Neuronal stem cell (in vitro differentiated cells): ENCODE data around the gene IL17D.

ENCODE experiments used
- DNase-seq: peaks from one replicate; pipeline ENCODE4 v3.0.0-alpha.2; 2013; ENCODE audit warnings: low spot score
- H2AFZ ChIP-seq: one replicate; pipeline ENCODE4 v1.6.1; 2013; ENCODE audit warnings: mild to moderate bottlenecking, low read length, inconsistent platforms
- H2AK5ac ChIP-seq: 2 replicates; pipeline ENCODE4 v1.6.1; 2013; ENCODE audit warnings: low read depth, mild to moderate bottlenecking, inconsistent platforms, low read length, moderate library complexity, mixed read lengths
- H2BK120ac ChIP-seq: 2 replicates; pipeline ENCODE4 v1.6.1; 2013; ENCODE audit warnings: low read depth, mild to moderate bottlenecking, inconsistent platforms, low read length, moderate library complexity, mixed read lengths
- H2BK12ac ChIP-seq: one replicate; pipeline ENCODE4 v1.6.1; 2013; ENCODE audit warnings: low read length, inconsistent platforms
- H2BK15ac ChIP-seq: 2 replicates; pipeline ENCODE4 v1.6.1; 2013; ENCODE audit warnings: mild to moderate bottlenecking, low read length, inconsistent platforms, mixed read lengths
- H2BK5ac ChIP-seq: one replicate; pipeline ENCODE4 v1.6.1; 2013; ENCODE audit warnings: inconsistent platforms, mild to moderate bottlenecking, low read length, moderate library complexity
- H3K14ac ChIP-seq: one replicate; pipeline ENCODE4 v1.6.1; 2013; ENCODE audit warnings: low read length, inconsistent platforms
- H3K18ac ChIP-seq: 2 replicates; pipeline ENCODE4 v1.6.1; 2013; ENCODE audit warnings: low read length, inconsistent platforms
- H3K23ac ChIP-seq: 2 replicates; pipeline ENCODE4 v1.6.1; 2013; ENCODE audit warnings: low read depth, mild to moderate bottlenecking, mixed read lengths, low read length, inconsistent platforms; ENCODE audit not compliant: poor library complexity
- H3K27ac ChIP-seq: replicated peaks from 3 replicates; pipeline ENCODE4 v1.5.1; 2013; ENCODE audit warnings: low read length, inconsistent platforms
- H3K27me3 ChIP-seq, 3 experiments: 2 replicates each; pipeline ENCODE4 v1.6.1; 2013; ENCODE audit warnings: low read length in 3 of 3, mild to moderate bottlenecking in 2 of 3, inconsistent platforms in 1 of 3, low read depth in 1 of 3, mixed read lengths in 1 of 3, moderate library complexity in 1 of 3; ENCODE audit not compliant: control insufficient read depth in 3 of 3, insufficient read depth in 3 of 3
- H3K36me3 ChIP-seq, 2 donors: replicated peaks in 1 of 2; 2 replicates each; pipeline ENCODE4 v1.6.1; 2013; ENCODE audit warnings: low read length in 2 of 2; ENCODE audit not compliant: control insufficient read depth in 2 of 2, insufficient read depth in 2 of 2
- H3K4ac ChIP-seq: 2 replicates; pipeline ENCODE4 v1.6.1; 2013; ENCODE audit warnings: inconsistent platforms, mild to moderate bottlenecking, low read length, moderate library complexity
- H3K4me1 ChIP-seq, 2 donors: 1 replicate in 1 of 2; 2 replicates in 1 of 2; pipeline ENCODE4 v1.6.1; 2013; ENCODE audit warnings: low read length in 2 of 2, low read depth in 1 of 2; ENCODE audit not compliant: control insufficient read depth in 2 of 2, insufficient read depth in 1 of 2
- H3K4me2 ChIP-seq: one replicate; pipeline ENCODE4 v1.6.1; 2013; ENCODE audit warnings: mild to moderate bottlenecking, low read length, inconsistent platforms; ENCODE audit not compliant: insufficient read depth, poor library complexity, severe bottlenecking
- H3K4me3 ChIP-seq, 2 donors: 2 replicates each; pipeline ENCODE4 v1.5.1; 2013; ENCODE audit warnings: low read length in 2 of 2, mild to moderate bottlenecking in 2 of 2, inconsistent platforms in 1 of 2, moderate library complexity in 1 of 2
- H3K79me1 ChIP-seq: one replicate; pipeline ENCODE4 v1.6.1; 2013; ENCODE audit warnings: low read depth, mild to moderate bottlenecking, inconsistent platforms, low read length, moderate library complexity
- H3K9ac ChIP-seq: one replicate; pipeline ENCODE4 v1.6.1; 2013; ENCODE audit warnings: mild to moderate bottlenecking, low read depth, low read length, inconsistent platforms; ENCODE audit not compliant: poor library complexity
- H3K9me3 ChIP-seq, 2 donors: replicated peaks in 1 of 2; 2 replicates each; pipeline versions ENCODE3 to v1.6.1; 2013; ENCODE audit warnings: low read length in 2 of 2, mild to moderate bottlenecking in 2 of 2, inconsistent platforms in 1 of 2, low read depth in 1 of 2, mixed read lengths in 1 of 2, moderate library complexity in 1 of 2; ENCODE audit not compliant: control insufficient read depth in 2 of 2, insufficient read depth in 1 of 2
- H4K8ac ChIP-seq: one replicate; pipeline ENCODE4 v1.6.1; 2013; ENCODE audit warnings: low read depth, mild to moderate bottlenecking, inconsistent platforms, low read length, moderate library complexity
- H4K91ac ChIP-seq: one replicate; pipeline ENCODE4 v1.6.1; 2013; ENCODE audit warnings: low read length, low read depth, mild to moderate bottlenecking, inconsistent platforms; ENCODE audit not compliant: poor library complexity
- WGBS, 2 donors: extraction: QIAGEN DNeasy Blood & Tissue Kit; methylation state at CpG; one replicate each; pipeline ENCODE4 v1.1.7; 2013; ENCODE audit warnings: missing lambda C conversion rate in 2 of 2, mixed read lengths in 1 of 2; ENCODE audit not compliant: insufficient read length in 2 of 2, insufficient replicate concordance in 1 of 2; ENCODE audit errors: extremely low coverage in 2 of 2; 5-methylcytosine and 5-hydroxymethylcytosine counted together

The IL17D gene

DNA sequence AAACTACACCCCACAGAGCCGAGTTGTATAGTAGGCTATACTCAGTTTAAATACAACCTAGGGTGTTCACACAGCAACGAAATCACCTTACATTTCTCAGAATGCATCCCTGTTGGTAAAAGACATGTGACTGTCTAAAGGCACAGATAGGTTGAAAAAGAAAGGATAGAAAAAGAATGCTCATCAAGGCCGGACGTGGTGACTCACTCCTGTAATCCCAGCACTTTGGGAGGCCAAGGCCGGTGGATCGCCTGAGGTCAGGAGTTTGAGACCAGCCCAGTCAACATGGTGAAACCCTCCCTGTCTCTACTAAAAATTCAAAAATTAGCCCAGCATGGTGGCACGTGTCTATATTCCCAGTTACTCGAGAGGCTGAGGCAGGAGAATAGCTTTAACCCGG lies 3.8 kb upstream of the IL17D start:
- Histone ChIP-seq H3K4ac (no peak overlapping the region), H3K14ac (no peak overlapping the region), H2BK15ac (no peak overlapping the region), H3K36me3 (no peaks in the 10 kb centered on the region), H3K23ac (no peak overlapping the region), H3K18ac (no peak overlapping the region), H3K27me3 (peaks cover 0 to 4% (median 0%) of the 10 kb centered on the region in 3 experiments), H2BK120ac (no peak overlapping the region), H2AK5ac (no peak overlapping the region), H3K4me2 (no peak overlapping the region), H3K9ac (no peak overlapping the region), H2BK12ac (no peak overlapping the region), H3K4me3 (no peak overlapping the region), H3K4me1 (peaks cover 0 to 4% of the 10 kb centered on the region in 2 donors), H2BK5ac (no peak overlapping the region), H3K9me3 (no peaks in the 10 kb centered on the region), H2AFZ (no peak overlapping the region), H4K91ac (no peak overlapping the region), H3K27ac (no peak overlapping the region), H3K79me1 (no peaks in the 10 kb centered on the region), H4K8ac (no peak overlapping the region)
- WGBS, 2 donors, result no CpG with 5 or more reads among the region's 9 CpGs
- DNase-seq, result no peak

DNA sequence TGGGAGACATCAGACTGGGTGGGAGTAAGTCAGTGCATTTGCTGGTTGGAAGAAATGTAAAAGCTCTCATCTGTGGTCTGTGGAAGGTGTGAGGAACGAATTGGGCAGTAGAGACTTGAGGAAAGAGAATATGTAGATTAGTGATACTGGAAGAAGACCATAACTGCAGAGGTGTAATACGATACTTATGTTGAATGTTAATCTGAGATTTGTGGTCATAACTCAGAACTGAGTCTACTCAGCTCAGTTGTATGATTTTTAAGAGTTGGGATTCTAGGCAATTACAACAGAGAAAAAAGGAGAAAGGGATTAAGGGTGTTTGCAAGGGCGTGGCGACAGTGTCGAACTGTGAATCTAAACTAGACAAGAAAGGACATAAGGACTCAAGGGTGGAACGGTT lies 3.2 kb upstream of the IL17D start:
- Histone ChIP-seq H3K27me3 (peaks cover 0 to 4% (median 0%) of the 10 kb centered on the region in 3 experiments), H3K4me1 (peaks cover 0 to 8% of the 10 kb centered on the region in 2 donors), H3K4me3 (no peak overlapping the region), H2AK5ac (no peak overlapping the region), H3K23ac (no peak overlapping the region), H3K14ac (no peak overlapping the region), H2BK12ac (no peak overlapping the region), H3K4me2 (no peak overlapping the region), H3K79me1 (no peaks in the 10 kb centered on the region), H3K9ac (no peak overlapping the region), H2BK5ac (no peak overlapping the region), H2AFZ (no peak overlapping the region), H2BK120ac (no peak overlapping the region), H3K36me3 (no peaks in the 10 kb centered on the region), H3K9me3 (no peaks in the 10 kb centered on the region), H3K27ac (no peak overlapping the region), H2BK15ac (no peak overlapping the region), H4K8ac (no peak overlapping the region), H3K18ac (no peak overlapping the region), H4K91ac (no peak overlapping the region), H3K4ac (no peak overlapping the region)
- WGBS, 2 donors, result no CpG with 5 or more reads among the region's 6 CpGs
- DNase-seq, result no peak

DNA sequence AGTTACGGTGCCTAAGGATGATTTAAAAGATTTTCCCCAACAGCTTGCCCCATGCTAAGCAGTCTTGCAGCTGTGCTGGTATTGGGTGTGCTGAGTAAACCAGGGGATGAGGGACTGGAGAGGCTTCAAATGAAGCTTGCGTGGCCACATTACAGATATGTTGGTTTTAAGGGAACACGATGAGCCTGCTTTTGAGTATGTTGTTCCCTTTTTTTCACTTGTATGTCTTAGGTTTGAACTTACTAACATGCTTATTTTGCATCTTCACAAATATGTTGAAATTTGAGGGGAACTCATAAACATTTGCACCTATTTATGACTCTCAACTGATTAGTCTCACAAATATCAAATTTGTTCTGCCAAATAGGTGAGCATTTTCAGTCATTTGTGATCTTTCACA lies 2.0 kb upstream of the IL17D start:
- no CpG with 5 or more reads among the region's 3 CpGs for WGBS, 2 donors
- Histone ChIP-seq H2BK120ac (no peak overlapping the region), H4K91ac (no peak overlapping the region), H2AFZ (no peak overlapping the region), H3K27me3 (peaks cover 0 to 4% (median 0%) of the 10 kb centered on the region in 3 experiments), H3K36me3 (no peaks in the 10 kb centered on the region), H3K9me3 (no peaks in the 10 kb centered on the region), H3K14ac (no peak overlapping the region), H3K27ac (no peak overlapping the region), H3K4me1 (peaks cover 0 to 8% of the 10 kb centered on the region in 2 donors), H3K4ac (no peak overlapping the region), H3K79me1 (no peaks in the 10 kb centered on the region), H3K9ac (no peak overlapping the region), H2AK5ac (no peak overlapping the region), H3K18ac (no peak overlapping the region), H4K8ac (no peak overlapping the region), H2BK15ac (no peak overlapping the region), H2BK5ac (no peak overlapping the region), H3K4me3 (no peak overlapping the region), H2BK12ac (no peak overlapping the region), H3K4me2 (no peak overlapping the region), H3K23ac (no peak overlapping the region)
- no peak for DNase-seq

DNA sequence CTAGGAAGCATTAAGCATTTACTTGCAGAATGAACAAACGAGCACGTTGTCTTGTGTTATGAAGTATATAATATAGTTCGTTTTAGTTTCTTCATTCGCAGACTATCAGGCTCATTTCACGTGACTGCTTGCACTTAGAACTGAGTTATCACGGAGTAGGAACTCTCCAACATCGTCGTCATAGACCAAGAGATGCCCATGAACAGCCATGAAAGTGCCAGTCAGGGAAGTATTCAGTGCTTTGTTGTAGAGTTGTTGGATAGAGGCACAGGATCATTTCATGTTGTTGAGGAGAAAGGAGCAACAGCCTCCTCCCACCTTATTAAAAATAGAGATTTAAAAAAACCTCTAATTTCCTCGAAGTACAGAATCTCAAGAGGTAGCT lies 977 bp upstream of the IL17D start:
- Histone ChIP-seq H2AK5ac (no peak overlapping the region), H3K4me1 (peaks cover 0 to 8% of the 10 kb centered on the region in 2 donors), H4K8ac (no peak overlapping the region), H3K4ac (no peak overlapping the region), H2BK5ac (no peak overlapping the region), H3K9me3 (no peaks in the 10 kb centered on the region), H3K23ac (no peak overlapping the region), H3K9ac (no peak overlapping the region), H3K27me3 (peaks cover 0 to 4% (median 0%) of the 10 kb centered on the region in 3 experiments), H2BK120ac (no peak overlapping the region), H3K4me2 (peak overlapping the region; percentile 90), H3K18ac (no peak overlapping the region), H3K36me3 (no peaks in the 10 kb centered on the region), H2BK15ac (no peak overlapping the region), H3K14ac (no peak overlapping the region), H3K27ac (no peak overlapping the region), H3K4me3 (peak overlapping the region in 1 of 2 donors; percentile 81), H3K79me1 (no peaks in the 10 kb centered on the region), H2AFZ (peak overlapping the region; percentile 99), H4K91ac (no peak overlapping the region), H2BK12ac (no peak overlapping the region)
- no CpG with 5 or more reads among the region's 9 CpGs for WGBS, 2 donors
- DNase-seq, result no peak
